Fibroblast of lung (primary cell): ENCODE data around the gene APOO. TPM values are rescaled to one million over a fixed set of nuclear protein-coding genes. Genes with fewer than 3 reads are reported as not detected.

ENCODE experiments used
- DNase-seq, 2 donors: peaks; one replicate each; pipeline versions ENCODE4 v3.0.0 to v3.0.0-alpha.2; 2010; ENCODE audit warnings: low read depth in 2 of 2
- H2AFZ ChIP-seq: 2 replicates; pipeline ENCODE4 v1.5.1; 2012; ENCODE audit warnings: low read length, control low read depth, inconsistent platforms
- H3K27ac ChIP-seq: 2 replicates; pipeline ENCODE4 v1.5.1; 2011; ENCODE audit warnings: low read length, control low read depth; ENCODE audit not compliant: insufficient read depth
- H3K27me3 ChIP-seq: 2 replicates; pipeline ENCODE4 v1.5.1; 2011; ENCODE audit warnings: mild to moderate bottlenecking, low read length; ENCODE audit not compliant: control insufficient read depth, insufficient read depth
- H3K36me3 ChIP-seq: 2 replicates; pipeline ENCODE4 v1.5.1; 2011; ENCODE audit warnings: low read length; ENCODE audit not compliant: control insufficient read depth, insufficient read depth
- H3K4me1 ChIP-seq: 2 replicates; pipeline ENCODE4 v1.5.1; 2011; ENCODE audit warnings: low read length; ENCODE audit not compliant: control insufficient read depth, insufficient read depth; ENCODE audit errors: extremely low read depth
- H3K4me2 ChIP-seq: 2 replicates; pipeline ENCODE4 v1.5.1; 2011; ENCODE audit warnings: low read length, control low read depth; ENCODE audit not compliant: insufficient read depth; ENCODE audit errors: extremely low read depth
- H3K4me3 ChIP-seq, 4 experiments: fragments of 200-600 bp in 1 of 4; sonication (generic) in 1 of 4; replicated peaks in 1 of 4; 2 replicates each; pipeline ENCODE4 v1.5.1; 2011 to 2016; ENCODE audit warnings: low read length in 4 of 4, low read depth in 3 of 4, mild to moderate bottlenecking in 3 of 4, control low read depth in 2 of 4, inconsistent platforms in 1 of 4, mixed read lengths in 1 of 4; ENCODE audit not compliant: insufficient read depth in 1 of 4; ENCODE audit errors: control extremely low read depth in 1 of 4
- H3K79me2 ChIP-seq: 2 replicates; pipeline ENCODE4 v1.5.1; 2012; ENCODE audit warnings: mild to moderate bottlenecking, low read length, inconsistent platforms; ENCODE audit not compliant: control insufficient read depth, insufficient read depth
- H3K9ac ChIP-seq: 2 replicates; pipeline ENCODE4 v1.5.1; 2011; ENCODE audit warnings: mild to moderate bottlenecking, low read length, control low read depth; ENCODE audit not compliant: insufficient read depth
- H3K9me3 ChIP-seq: 2 replicates; pipeline ENCODE4 v1.5.1; 2012; ENCODE audit warnings: low read depth, low read length; ENCODE audit not compliant: control insufficient read depth, insufficient read depth
- H4K20me1 ChIP-seq: 2 replicates; pipeline ENCODE4 v1.5.1; 2011; ENCODE audit warnings: low read length; ENCODE audit not compliant: control insufficient read depth, insufficient read depth; ENCODE audit errors: extremely low read depth
- EZH2 ChIP-seq: IDR thresholded peaks from 2 replicates; pipeline ENCODE4 v1.5.1; 2012; ENCODE audit warnings: low read length, control low read depth, mild to moderate bottlenecking; ENCODE audit errors: missing control alignments
- polyA plus RNA-seq, 2 donors: library from polyadenylated mRNA; depleted of rRNA in 1 of 2; stranded (reverse) in 1 of 2; unstranded in 1 of 2; fragments of >200 nt; gene quantifications; 2 replicates each; pipeline ENCODE4 v1.2.1, GENCODE V29; 2011 to 2012; ENCODE audit warnings: missing spikeins in 1 of 2
- total RNA-seq: library from RNA; depleted of rRNA; stranded (reverse); fragments of >200 nt; gene quantifications from 2 replicates; pipeline ENCODE4 v1.2.1, GENCODE V29; 2014
- TF ChIP-seq, protein P1 (sequence below), 2 donors: IDR thresholded peaks in 1 of 2; conservative IDR thresholded peaks in 1 of 2; 1 replicate in 1 of 2; 2 replicates in 1 of 2; pipeline ENCODE4 v1.5.1; 2011 to 2012; ENCODE audit warnings: low read length in 2 of 2, control low read depth in 1 of 2, inconsistent platforms in 1 of 2, low read depth in 1 of 2, mild to moderate bottlenecking in 1 of 2

The APOO gene
- total and polyA plus RNA-seq, 2 donors (not counting 1 experiment from before 2014, with no cell fraction given): 8.1 to 17.0 TPM

DNA sequence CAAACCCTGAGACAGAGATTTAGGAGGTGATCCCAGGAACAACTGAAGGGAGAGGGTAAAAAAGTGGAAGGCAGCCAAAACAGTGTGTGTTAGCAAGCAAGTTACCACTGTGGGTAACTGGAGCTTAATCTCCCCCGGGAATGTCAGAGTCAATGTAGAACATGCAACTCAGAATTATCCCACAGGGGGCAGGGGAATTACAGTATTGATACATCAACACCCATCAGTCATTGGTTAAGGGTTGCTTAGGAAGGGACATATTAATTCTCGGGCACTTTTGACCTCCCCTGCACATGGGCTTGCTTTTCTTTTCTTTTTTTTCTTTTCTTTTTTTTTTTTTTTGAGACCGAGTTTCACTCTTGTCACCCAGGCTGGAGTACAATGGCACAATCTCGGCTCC, 29.4 kb upstream of the APOO start:
- no peak overlapping the region for H2AFZ ChIP-seq
- no peak overlapping the region for H3K4me3 ChIP-seq
- TF ChIP-seq, protein P1, sequence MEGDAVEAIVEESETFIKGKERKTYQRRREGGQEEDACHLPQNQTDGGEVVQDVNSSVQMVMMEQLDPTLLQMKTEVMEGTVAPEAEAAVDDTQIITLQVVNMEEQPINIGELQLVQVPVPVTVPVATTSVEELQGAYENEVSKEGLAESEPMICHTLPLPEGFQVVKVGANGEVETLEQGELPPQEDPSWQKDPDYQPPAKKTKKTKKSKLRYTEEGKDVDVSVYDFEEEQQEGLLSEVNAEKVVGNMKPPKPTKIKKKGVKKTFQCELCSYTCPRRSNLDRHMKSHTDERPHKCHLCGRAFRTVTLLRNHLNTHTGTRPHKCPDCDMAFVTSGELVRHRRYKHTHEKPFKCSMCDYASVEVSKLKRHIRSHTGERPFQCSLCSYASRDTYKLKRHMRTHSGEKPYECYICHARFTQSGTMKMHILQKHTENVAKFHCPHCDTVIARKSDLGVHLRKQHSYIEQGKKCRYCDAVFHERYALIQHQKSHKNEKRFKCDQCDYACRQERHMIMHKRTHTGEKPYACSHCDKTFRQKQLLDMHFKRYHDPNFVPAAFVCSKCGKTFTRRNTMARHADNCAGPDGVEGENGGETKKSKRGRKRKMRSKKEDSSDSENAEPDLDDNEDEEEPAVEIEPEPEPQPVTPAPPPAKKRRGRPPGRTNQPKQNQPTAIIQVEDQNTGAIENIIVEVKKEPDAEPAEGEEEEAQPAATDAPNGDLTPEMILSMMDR (conservative IDR thresholded peaks at IDR 0.05 in 1 of 2, IDR thresholded peaks at IDR 0.05 in 1 of 2; ENCODE audit: low read depth in 1 of 2, low read length in 2 of 2): no peak
- TF ChIP-seq EZH2: no peak
- no peaks in the 10 kb centered on the region for H3K9me3 ChIP-seq
- H3K4me1 ChIP-seq: no peaks in the 10 kb centered on the region
- no peaks in the 10 kb centered on the region for H4K20me1 ChIP-seq
- no peak overlapping the region for H3K4me2 ChIP-seq
- H3K9ac ChIP-seq: no peak overlapping the region
- H3K27me3 ChIP-seq: no peaks in the 10 kb centered on the region
- no peaks in the 10 kb centered on the region for H3K36me3 ChIP-seq
- H3K27ac ChIP-seq: no peak overlapping the region
- H3K79me2 ChIP-seq: no peaks in the 10 kb centered on the region
- no peak for DNase-seq

DNA sequence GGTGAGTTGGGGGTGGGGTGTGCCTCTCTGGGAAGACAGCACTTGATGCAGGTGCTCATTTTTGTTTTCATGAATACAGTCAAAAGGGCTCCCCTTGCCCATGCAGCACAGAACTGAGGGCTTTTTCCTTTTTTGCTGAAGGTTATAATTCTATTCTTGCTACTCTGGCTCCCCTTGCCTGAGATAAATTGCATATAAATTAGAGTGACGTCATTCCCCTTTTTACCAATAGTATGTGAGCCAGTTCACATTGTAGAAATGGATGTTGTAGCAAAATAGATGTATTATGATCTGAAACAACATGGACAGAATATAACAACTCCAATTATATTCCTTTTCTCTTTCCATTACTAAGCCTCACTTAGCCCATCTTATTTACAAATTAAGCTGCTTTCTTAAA, 28.4 kb upstream of the APOO start:
- H3K4me2 ChIP-seq: no peak overlapping the region
- no peaks in the 10 kb centered on the region for H3K4me1 ChIP-seq
- no peaks in the 10 kb centered on the region for H3K27me3 ChIP-seq
- no peak overlapping the region for H3K9ac ChIP-seq
- TF ChIP-seq, protein P1 (conservative IDR thresholded peaks at IDR 0.05 in 1 of 2, IDR thresholded peaks at IDR 0.05 in 1 of 2; ENCODE audit: low read depth in 1 of 2, low read length in 2 of 2): no peak
- TF ChIP-seq EZH2: no peak
- no peaks in the 10 kb centered on the region for H3K79me2 ChIP-seq
- H3K4me3 ChIP-seq: no peak overlapping the region
- no peak overlapping the region for H3K27ac ChIP-seq
- no peak for DNase-seq
- no peaks in the 10 kb centered on the region for H3K9me3 ChIP-seq
- no peaks in the 10 kb centered on the region for H3K36me3 ChIP-seq
- H4K20me1 ChIP-seq: no peaks in the 10 kb centered on the region
- no peak overlapping the region for H2AFZ ChIP-seq

DNA sequence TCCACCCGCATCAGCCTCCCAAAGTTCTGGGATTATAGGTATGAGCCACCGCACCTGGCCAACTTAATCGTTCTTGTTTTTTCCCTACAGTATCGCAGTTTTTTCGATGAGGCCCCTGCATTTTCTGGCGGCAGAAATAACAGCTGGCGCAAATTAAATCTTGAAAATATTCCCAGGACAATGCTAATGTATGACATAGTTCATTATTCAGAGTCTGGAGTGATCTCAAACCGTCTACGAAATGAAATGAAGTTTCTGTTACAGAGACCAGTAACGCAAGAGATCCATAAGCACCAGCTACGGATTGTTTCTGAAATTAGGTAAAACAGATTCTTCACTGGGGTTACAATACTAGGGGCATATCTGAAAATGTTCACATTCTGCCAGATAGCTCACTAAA, 27.4 kb upstream of the APOO start:
- H3K27me3 ChIP-seq: no peaks in the 10 kb centered on the region
- DNase-seq: no peak
- H3K4me1 ChIP-seq: no peaks in the 10 kb centered on the region
- no peak overlapping the region for H2AFZ ChIP-seq
- H3K36me3 ChIP-seq: no peaks in the 10 kb centered on the region
- no peaks in the 10 kb centered on the region for H3K9me3 ChIP-seq
- H3K4me3 ChIP-seq: no peak overlapping the region
- H3K27ac ChIP-seq: no peak overlapping the region
- no peak overlapping the region for H3K9ac ChIP-seq
- H3K4me2 ChIP-seq: no peak overlapping the region
- TF ChIP-seq EZH2: no peak
- TF ChIP-seq, protein P1 (conservative IDR thresholded peaks at IDR 0.05 in 1 of 2, IDR thresholded peaks at IDR 0.05 in 1 of 2; ENCODE audit: low read depth in 1 of 2, low read length in 2 of 2): no peak
- no peaks in the 10 kb centered on the region for H4K20me1 ChIP-seq
- no peaks in the 10 kb centered on the region for H3K79me2 ChIP-seq
